ENCODE data around the gene KRT8. TPM values are rescaled to one million over a fixed set of nuclear protein-coding genes. Genes with fewer than 3 reads are reported as not detected.
"Not testable (repeated sequence)": the region's sequence is repeated elsewhere in the genome, so short reads cannot be mapped to it uniquely, and the experiment has no call there.

Gene KRT8
- total RNA-seq, 2 experiments from 2014 or later = 0.24 to 0.40 TPM

GRCh38 chr12:52865090-52865944, 39.6 kb downstream of the KRT8 start:
- CTCF ChIA-PET = interaction anchor here (0.8 to 2.1 kb wide), 7 partner anchors 9 to 320 kb away, joined by 3 to 10 read pairs (median 4); no protein-coding TSS in a partner anchor
- Mint-ChIP-seq H3K27ac (peak overlapping the region; percentile 30), H3K27me3 (ENCODE audit: low read depth) (no peaks in the 10 kb centered on the region), H3K36me3 (ENCODE audit: low read depth) (no peaks in the 10 kb centered on the region), H3K4me3 (no peak overlapping the region), H3K9me3 (no peaks in the 10 kb centered on the region), H3K4me1 (ENCODE audit: low read depth) (peaks cover 20% of the 10 kb centered on the region)
- DNase-seq = peak; percentile 38
- intact Hi-C loops (cut with micrococcal nuclease) = no loop called here

GRCh38 chr12:52862023-52862422, 42.9 kb downstream of the KRT8 start:
- no peak overlapping the region for H3K27ac Mint-ChIP-seq
- CTCF ChIA-PET = interaction anchor here (1.5 to 2.4 kb wide), 2 partner anchors 9 to 22 kb away, joined by 6 read pairs; no protein-coding TSS in a partner anchor
- intact Hi-C loops (cut with micrococcal nuclease) = no loop called here
- peaks cover 7% of the 10 kb centered on the region for H3K4me1 Mint-ChIP-seq (ENCODE audit: low read depth)
- H3K9me3 Mint-ChIP-seq = no peaks in the 10 kb centered on the region
- no peak overlapping the region for H3K4me3 Mint-ChIP-seq
- DNase-seq = no peak
- H3K36me3 Mint-ChIP-seq (ENCODE audit: low read depth) = no peaks in the 10 kb centered on the region
- H3K27me3 Mint-ChIP-seq (ENCODE audit: low read depth) = no peaks in the 10 kb centered on the region

- Mint-ChIP-seq H3K27ac (no peak overlapping the region), H3K27me3 (ENCODE audit: low read depth) (no peaks in the 10 kb centered on the region), H3K4me1 (ENCODE audit: low read depth) (peaks cover 5% of the 10 kb centered on the region), H3K4me3 (no peak overlapping the region), H3K9me3 (no peaks in the 10 kb centered on the region), H3K36me3 (ENCODE audit: low read depth) (no peaks in the 10 kb centered on the region)
- no peak for DNase-seq
- CTCF ChIA-PET = interaction anchor here (1.5 to 2.4 kb wide), 2 partner anchors 9 to 23 kb away, joined by 6 read pairs; no protein-coding TSS in a partner anchor
- intact Hi-C loops (cut with micrococcal nuclease) = no loop called here
Measured at GRCh38 chr12:52861511-52861910, 43.4 kb downstream of the KRT8 start.

- intact Hi-C loops (cut with micrococcal nuclease) = no loop called here
- Mint-ChIP-seq H3K27me3 (ENCODE audit: low read depth) (no peaks in the 10 kb centered on the region), H3K4me3 (no peak overlapping the region), H3K9me3 (no peaks in the 10 kb centered on the region), H3K36me3 (ENCODE audit: low read depth) (no peaks in the 10 kb centered on the region), H3K27ac (no peak overlapping the region), H3K4me1 (ENCODE audit: low read depth) (peaks cover 5% of the 10 kb centered on the region)
- no peak for DNase-seq
- CTCF ChIA-PET = interaction anchor here (1.9 to 2.4 kb wide), 3 partner anchors 10 to 24 kb away, joined by 4 to 6 read pairs (median 5); no protein-coding TSS in a partner anchor
Measured at GRCh38 chr12:52860102-52860823, 44.6 kb downstream of the KRT8 start.

- no peaks in the 10 kb centered on the region for H3K9me3 Mint-ChIP-seq
- intact Hi-C loops (cut with micrococcal nuclease) = no loop called here
- CTCF ChIA-PET = interaction anchor here (2.1 kb wide), 1 partner anchor 13 kb away, joined by 5 read pairs; no protein-coding TSS in a partner anchor
- H3K4me3 Mint-ChIP-seq = no peak overlapping the region
- no peaks in the 10 kb centered on the region for H3K36me3 Mint-ChIP-seq (ENCODE audit: low read depth)
- no peaks in the 10 kb centered on the region for H3K27me3 Mint-ChIP-seq (ENCODE audit: low read depth)
- H3K27ac Mint-ChIP-seq = no peak overlapping the region
- H3K4me1 Mint-ChIP-seq (ENCODE audit: low read depth) = peaks cover 5% of the 10 kb centered on the region
- DNase-seq = no peak
Measured at GRCh38 chr12:52857500-52857899, 47.4 kb downstream of the KRT8 start.

- no peak overlapping the region for H3K27ac Mint-ChIP-seq
- H3K36me3 Mint-ChIP-seq (ENCODE audit: low read depth) = no peaks in the 10 kb centered on the region
- intact Hi-C loops (cut with micrococcal nuclease) = no loop called here
- H3K4me1 Mint-ChIP-seq (ENCODE audit: low read depth) = peaks cover 5% of the 10 kb centered on the region
- CTCF ChIA-PET = interaction anchor here (2.1 kb wide), 1 partner anchor 14 kb away, joined by 5 read pairs; no protein-coding TSS in a partner anchor
- no peak overlapping the region for H3K4me3 Mint-ChIP-seq
- DNase-seq = no peak
- H3K9me3 Mint-ChIP-seq = no peaks in the 10 kb centered on the region
- no peaks in the 10 kb centered on the region for H3K27me3 Mint-ChIP-seq (ENCODE audit: low read depth)
Measured at GRCh38 chr12:52856787-52857186, 48.1 kb downstream of the KRT8 start.

GRCh38 chr12:52856077-52856476, 48.8 kb downstream of the KRT8 start:
- H3K27me3 Mint-ChIP-seq (ENCODE audit: low read depth); H3K4me1 Mint-ChIP-seq (ENCODE audit: low read depth); H3K4me3 Mint-ChIP-seq; intact Hi-C loops (cut with micrococcal nuclease); H3K9me3 Mint-ChIP-seq; H3K27ac Mint-ChIP-seq; DNase-seq; H3K36me3 Mint-ChIP-seq (ENCODE audit: low read depth): not testable (repeated sequence)
- CTCF ChIA-PET = interaction anchor here (2.1 kb wide), 1 partner anchor 15 kb away, joined by 5 read pairs; no protein-coding TSS in a partner anchor

GRCh38 chr12:52851787-52852186, 53.1 kb downstream of the KRT8 start:
- Mint-ChIP-seq H3K27ac (no peak overlapping the region), H3K27me3 (ENCODE audit: low read depth) (no peaks in the 10 kb centered on the region), H3K36me3 (ENCODE audit: low read depth) (no peaks in the 10 kb centered on the region), H3K4me3 (no peak overlapping the region), H3K9me3 (no peaks in the 10 kb centered on the region), H3K4me1 (ENCODE audit: low read depth) (no peaks in the 10 kb centered on the region)
- DNase-seq = no peak
- CTCF ChIA-PET = interaction anchor here (0.6 kb wide), 1 partner anchor 1244 kb away, joined by 3 read pairs; no protein-coding TSS in a partner anchor
- intact Hi-C loops (cut with micrococcal nuclease) = no loop called here

GRCh38 chr12:52850681-52851080, 54.2 kb downstream of the KRT8 start:
- Mint-ChIP-seq H3K27me3 (ENCODE audit: low read depth) (no peaks in the 10 kb centered on the region), H3K36me3 (ENCODE audit: low read depth) (no peaks in the 10 kb centered on the region), H3K4me3 (no peak overlapping the region), H3K4me1 (ENCODE audit: low read depth) (no peaks in the 10 kb centered on the region), H3K27ac (no peak overlapping the region), H3K9me3 (no peaks in the 10 kb centered on the region)
- CTCF ChIA-PET = no interaction called here
- DNase-seq = no peak
- intact Hi-C loops (cut with micrococcal nuclease) = no loop called here

GRCh38 chr12:52849511-52849910, 55.4 kb downstream of the KRT8 start:
- no peak for DNase-seq
- Mint-ChIP-seq H3K27me3 (ENCODE audit: low read depth) (no peaks in the 10 kb centered on the region), H3K36me3 (ENCODE audit: low read depth) (no peaks in the 10 kb centered on the region), H3K27ac (no peak overlapping the region), H3K4me3 (no peak overlapping the region), H3K9me3 (no peaks in the 10 kb centered on the region), H3K4me1 (ENCODE audit: low read depth) (no peaks in the 10 kb centered on the region)
- intact Hi-C loops (cut with micrococcal nuclease) = no loop called here
- CTCF ChIA-PET = no interaction called here

GRCh38 chr12:52848661-52849255, 56.1 kb downstream of the KRT8 start, which contains the start of gene KRT78:
TSS of gene KRT78 (minus strand) at chr12:52848994. CDS start at chr12:52848930, 64 bp downstream.
- no peak within 1 kb of the TSS for H3K4me3 Mint-ChIP-seq
- no peaks in the 10 kb centered on the region for H3K36me3 Mint-ChIP-seq (ENCODE audit: low read depth)
- no peak for DNase-seq
- intact Hi-C loops (cut with micrococcal nuclease) = no loop called here
- CTCF ChIA-PET = no interaction called here
- no peak within 1 kb of the TSS for H3K27ac Mint-ChIP-seq
- H3K27me3 Mint-ChIP-seq (ENCODE audit: low read depth) = no peaks in the 10 kb centered on the region
- H3K4me1 Mint-ChIP-seq (ENCODE audit: low read depth) = no peaks in the 10 kb centered on the region
- no peaks in the 10 kb centered on the region for H3K9me3 Mint-ChIP-seq
